Calu3 (cell line): ENCODE data around the gene KCNE2. TPM values are rescaled to one million over a fixed set of nuclear protein-coding genes. Genes with fewer than 3 reads are reported as not detected.

Experiments
- BruUV-seq: library from RNA; stranded (reverse); fragments of 400-500 nt; replicated peaks from 2 replicates; lab custom pipeline; 2021; lab: Mats Ljungman, UMichigan
- CTCF ChIA-PET: fragments of 300-600 bp; sonication (Branson Sonifier 250); formaldehyde crosslinking; loops from one replicate; lab custom pipeline; 2022; ENCODE audit warnings: antibody characterized with exemption; lab: Charles Lee
- DNase-seq: peaks from one replicate; pipeline ENCODE4 v3.0.0; 2022
- H3K27ac Mint-ChIP-seq: one replicate; pipeline ENCODE4 v1.8.0; 2022; ENCODE audit warnings: mixed read lengths; ENCODE audit not compliant: unreplicated experiment
- H3K27me3 Mint-ChIP-seq: one replicate; pipeline ENCODE4 v1.8.0; 2022; ENCODE audit warnings: mixed read lengths; ENCODE audit not compliant: unreplicated experiment
- H3K36me3 Mint-ChIP-seq: one replicate; pipeline ENCODE4 v1.8.0; 2022; ENCODE audit warnings: mild to moderate bottlenecking, moderate library complexity, mixed read lengths; ENCODE audit not compliant: insufficient read depth, unreplicated experiment
- H3K4me1 Mint-ChIP-seq: one replicate; pipeline ENCODE4 v1.8.0; 2022; ENCODE audit warnings: mild to moderate bottlenecking, low read depth, mixed read lengths; ENCODE audit not compliant: unreplicated experiment
- H3K4me3 Mint-ChIP-seq: one replicate; pipeline ENCODE4 v1.8.0; 2022; ENCODE audit warnings: mild to moderate bottlenecking, low read depth, moderate library complexity, mixed read lengths; ENCODE audit not compliant: unreplicated experiment
- H3K9me3 Mint-ChIP-seq: one replicate; pipeline ENCODE4 v1.8.0; 2022; ENCODE audit warnings: low read depth, mixed read lengths; ENCODE audit not compliant: unreplicated experiment
- intact Hi-C: fragments of 100-400 bp; cut with micrococcal nuclease; formaldehyde crosslinking; loops from one replicate; pipeline ENCODE4 v1.10.0; 2022; ENCODE audit not compliant: unreplicated experiment
- total RNA-seq: library from RNA; stranded (reverse); gene quantifications from 2 replicates; pipeline ENCODE4 v1.2.3, GENCODE V29; 2022
- TF ChIP-seq, protein P1 (sequence below): fragments of 200-600 bp; IDR thresholded peaks from one replicate; pipeline ENCODE4 v1.8.0; 2022; ENCODE audit warnings: antibody characterized with exemption; ENCODE audit not compliant: unreplicated experiment

KCNE2 gene
- total RNA-seq, 1 experiment from 2014 or later, result not detected

DNA sequence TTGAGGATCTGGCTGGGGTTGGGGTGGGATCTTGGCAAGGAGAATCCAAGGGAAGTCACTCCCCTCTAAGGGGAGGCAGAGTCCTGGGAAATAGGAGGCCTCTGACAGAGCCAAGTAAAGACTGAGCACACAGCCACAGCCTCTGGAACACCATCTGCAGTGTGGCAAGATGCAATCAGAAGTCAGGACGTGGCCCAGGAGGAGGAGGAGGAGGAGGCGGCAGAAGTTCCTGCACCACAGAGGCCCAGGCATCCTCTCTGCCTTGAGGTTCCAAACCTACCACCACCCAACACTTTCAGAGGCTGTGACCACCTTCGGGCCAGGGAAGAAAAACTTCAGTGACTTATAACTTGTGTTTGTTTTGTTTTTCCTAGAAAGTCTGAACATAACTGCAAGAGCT, 23.7 kb upstream of the KCNE2 start:
- no peak overlapping the region for H3K4me3 Mint-ChIP-seq
- H3K27ac Mint-ChIP-seq, result no peak overlapping the region
- peaks cover 25% of the 10 kb centered on the region for H3K27me3 Mint-ChIP-seq
- TF ChIP-seq, protein P1, sequence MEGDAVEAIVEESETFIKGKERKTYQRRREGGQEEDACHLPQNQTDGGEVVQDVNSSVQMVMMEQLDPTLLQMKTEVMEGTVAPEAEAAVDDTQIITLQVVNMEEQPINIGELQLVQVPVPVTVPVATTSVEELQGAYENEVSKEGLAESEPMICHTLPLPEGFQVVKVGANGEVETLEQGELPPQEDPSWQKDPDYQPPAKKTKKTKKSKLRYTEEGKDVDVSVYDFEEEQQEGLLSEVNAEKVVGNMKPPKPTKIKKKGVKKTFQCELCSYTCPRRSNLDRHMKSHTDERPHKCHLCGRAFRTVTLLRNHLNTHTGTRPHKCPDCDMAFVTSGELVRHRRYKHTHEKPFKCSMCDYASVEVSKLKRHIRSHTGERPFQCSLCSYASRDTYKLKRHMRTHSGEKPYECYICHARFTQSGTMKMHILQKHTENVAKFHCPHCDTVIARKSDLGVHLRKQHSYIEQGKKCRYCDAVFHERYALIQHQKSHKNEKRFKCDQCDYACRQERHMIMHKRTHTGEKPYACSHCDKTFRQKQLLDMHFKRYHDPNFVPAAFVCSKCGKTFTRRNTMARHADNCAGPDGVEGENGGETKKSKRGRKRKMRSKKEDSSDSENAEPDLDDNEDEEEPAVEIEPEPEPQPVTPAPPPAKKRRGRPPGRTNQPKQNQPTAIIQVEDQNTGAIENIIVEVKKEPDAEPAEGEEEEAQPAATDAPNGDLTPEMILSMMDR, result no peak
- CTCF ChIA-PET, result no interaction called here
- H3K4me1 Mint-ChIP-seq, result no peaks in the 10 kb centered on the region
- H3K36me3 Mint-ChIP-seq, result peaks cover 4% of the 10 kb centered on the region
- BruUV-seq, result no TSS peak
- no peaks in the 10 kb centered on the region for H3K9me3 Mint-ChIP-seq
- intact Hi-C loops, result no loop called here
- DNase-seq, result no peak

DNA sequence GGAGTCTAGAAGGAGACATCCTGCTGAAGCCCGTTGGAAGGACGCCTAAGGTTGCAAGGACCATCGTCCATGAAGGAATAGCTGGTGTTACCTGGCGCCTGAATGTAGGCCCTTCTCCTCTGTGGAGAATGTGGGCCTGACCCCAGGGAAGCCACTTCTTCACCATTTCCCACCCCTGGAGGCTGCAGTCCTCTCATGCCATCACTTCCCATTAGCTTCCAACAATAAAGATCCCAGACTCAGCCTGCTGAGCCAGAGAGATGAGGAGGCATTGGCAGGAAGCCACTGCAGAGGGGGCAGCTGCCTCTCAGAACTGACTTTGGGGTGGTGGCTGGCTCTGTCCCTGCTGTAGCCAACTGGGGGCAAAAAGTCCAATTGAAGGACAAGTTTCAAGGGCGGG, 21.3 kb upstream of the KCNE2 start:
- intact Hi-C loops, result no loop called here
- Mint-ChIP-seq H3K9me3 (no peaks in the 10 kb centered on the region), H3K36me3 (peaks cover 4% of the 10 kb centered on the region), H3K27me3 (peaks cover 31% of the 10 kb centered on the region), H3K27ac (no peak overlapping the region), H3K4me1 (no peaks in the 10 kb centered on the region), H3K4me3 (no peak overlapping the region)
- TF ChIP-seq, protein P1, result no peak
- CTCF ChIA-PET, result no interaction called here
- no TSS peak for BruUV-seq
- DNase-seq, result no peak

DNA sequence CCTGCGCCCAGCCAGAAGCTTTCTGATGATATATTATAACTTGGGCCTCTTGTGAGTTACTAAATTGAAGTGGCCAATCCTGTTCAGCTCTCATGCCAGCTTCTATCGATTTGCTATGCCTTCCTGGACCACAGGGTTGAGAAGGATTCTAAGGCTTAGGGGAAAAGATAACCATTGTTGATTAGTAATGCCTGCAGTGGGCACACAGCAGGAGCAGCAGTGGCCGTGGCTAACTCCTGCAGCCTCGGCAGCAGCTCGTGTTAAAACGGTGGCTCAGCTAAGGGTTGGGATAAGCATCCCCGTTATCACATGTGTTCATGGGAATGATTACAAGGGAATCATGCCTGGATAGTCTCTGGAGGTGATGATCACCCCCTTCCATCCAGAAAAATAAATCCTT, 20.5 kb upstream of the KCNE2 start:
- H3K36me3 Mint-ChIP-seq, result peaks cover 4% of the 10 kb centered on the region
- H3K4me3 Mint-ChIP-seq, result no peak overlapping the region
- intact Hi-C loops, result no loop called here
- TF ChIP-seq, protein P1, result no peak
- CTCF ChIA-PET, result no interaction called here
- H3K27me3 Mint-ChIP-seq, result peaks cover 28% of the 10 kb centered on the region
- DNase-seq, result no peak
- no peak overlapping the region for H3K27ac Mint-ChIP-seq
- BruUV-seq, result no TSS peak
- no peaks in the 10 kb centered on the region for H3K4me1 Mint-ChIP-seq
- H3K9me3 Mint-ChIP-seq, result no peaks in the 10 kb centered on the region

DNA sequence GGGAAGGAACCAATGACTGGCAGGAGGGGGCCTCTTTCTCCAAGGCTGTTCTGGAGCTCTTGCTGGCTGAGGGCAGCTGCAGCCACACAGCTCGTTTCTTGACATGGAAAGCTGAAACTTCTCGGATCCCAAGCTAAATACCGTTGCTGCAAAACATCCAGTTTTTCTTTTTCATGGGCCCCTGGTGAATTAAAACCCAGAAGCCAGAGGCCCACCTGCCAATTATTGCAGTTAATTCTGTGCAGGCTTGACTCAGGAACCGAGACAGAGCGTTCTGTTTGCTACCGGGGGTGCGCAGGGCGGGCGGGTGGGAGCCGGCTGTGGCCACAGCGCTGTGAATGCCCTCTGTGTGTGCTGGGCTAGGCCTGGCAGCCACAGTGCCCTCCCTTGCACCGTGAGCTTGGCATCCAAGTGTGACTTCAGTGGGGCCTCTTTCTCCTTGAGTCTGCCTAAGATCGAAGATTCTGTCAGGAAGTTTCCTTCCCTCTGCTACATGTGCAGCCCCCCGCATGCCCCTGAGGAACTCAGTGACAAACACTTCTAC, 19.9 kb upstream of the KCNE2 start:
- H3K27ac Mint-ChIP-seq, result no peak overlapping the region
- H3K9me3 Mint-ChIP-seq, result no peaks in the 10 kb centered on the region
- intact Hi-C loops, result no loop called here
- DNase-seq, result no peak
- TF ChIP-seq, protein P1, result no peak
- H3K36me3 Mint-ChIP-seq, result peaks cover 4% of the 10 kb centered on the region
- no peak overlapping the region for H3K4me3 Mint-ChIP-seq
- CTCF ChIA-PET, result no interaction called here
- H3K27me3 Mint-ChIP-seq, result peaks cover 22% of the 10 kb centered on the region
- H3K4me1 Mint-ChIP-seq, result no peaks in the 10 kb centered on the region
- no TSS peak for BruUV-seq
